NCI-H1092 treated with DMSO at 0.1 percent for 48 hours (cell line): ENCODE data around the gene CLDN6.

ENCODE experiments used
- DNase-seq: peaks from one replicate; lab custom pipeline; 2025; lab: John Stamatoyannopoulos, UW

The CLDN6 gene

GRCh38 chr16:3013491-3013951 is 4.5 kb downstream of the CLDN6 start:
- no peak for DNase-seq

- DNase-seq, result peak; percentile 65
These were observed 5.1 kb downstream of the CLDN6 start, which contains the start of gene CLDN9 for GRCh38 chr16:3012828-3013420. Gene CLDN9, plus strand, starts transcription at chr16:3012923. Its CDS starts 440 bp downstream, at chr16:3013363.

GRCh38 chr16:3012246-3012645 is 5.7 kb downstream of the CLDN6 start:
- peak; percentile 64 for DNase-seq

GRCh38 chr16:3010510-3010909 is 7.5 kb downstream of the CLDN6 start:
- DNase-seq, result no peak

- no peak for DNase-seq
These were observed 8.2 kb downstream of the CLDN6 start for GRCh38 chr16:3009568-3010390.

GRCh38 chr16:3008690-3009037 is 9.3 kb downstream of the CLDN6 start:
- no peak for DNase-seq

GRCh38 chr16:3007957-3008689 is 9.9 kb downstream of the CLDN6 start:
- DNase-seq, result no peak

GRCh38 chr16:3007059-3007956 is 10.7 kb downstream of the CLDN6 start:
- DNase-seq, result no peak

- peak; percentile 20 for DNase-seq
These were observed 13.2 kb downstream of the CLDN6 start for GRCh38 chr16:3004781-3005284.

GRCh38 chr16:3004319-3004718 is 13.7 kb downstream of the CLDN6 start:
- DNase-seq, result peak; percentile 49

GRCh38 chr16:3003582-3004270 is 14.3 kb downstream of the CLDN6 start:
- DNase-seq, result peak; percentile 98

- no peak for DNase-seq
These were observed 16.7 kb downstream of the CLDN6 start for GRCh38 chr16:3001316-3001715.

- no peak for DNase-seq
These were observed 17.4 kb downstream of the CLDN6 start for GRCh38 chr16:3000540-3000939.

GRCh38 chr16:2999929-3000328 is 18.1 kb downstream of the CLDN6 start:
- DNase-seq, result no peak

- no peak for DNase-seq
These were observed 21.7 kb downstream of the CLDN6 start for GRCh38 chr16:2996298-2996697.

GRCh38 chr16:2992383-2993081 is 25.5 kb downstream of the CLDN6 start:
- DNase-seq, result no peak

- DNase-seq, result no peak
These were observed 26.3 kb downstream of the CLDN6 start for GRCh38 chr16:2991566-2992261.

GRCh38 chr16:2990891-2991290 is 27.1 kb downstream of the CLDN6 start:
- no peak for DNase-seq

GRCh38 chr16:2988590-2989099 is 29.3 kb downstream of the CLDN6 start:
- no peak for DNase-seq
